Astrocyte (in vitro differentiated cells and primary cell): ENCODE data around the gene NUMA1.

Source experiments
- EZH2 ChIP-seq: IDR thresholded peaks from 2 replicates; pipeline ENCODE4 v1.6.1; 2012; ENCODE audit warnings: mild to moderate bottlenecking, low read length, inconsistent platforms; ENCODE audit not compliant: insufficient read depth
- TF ChIP-seq, protein P1 (sequence below): IDR thresholded peaks from 2 replicates; pipeline ENCODE4 v1.5.1; 2011; ENCODE audit warnings: low read depth, mild to moderate bottlenecking, inconsistent platforms, low read length, moderate library complexity; ENCODE audit not compliant: insufficient read depth

DNA sequence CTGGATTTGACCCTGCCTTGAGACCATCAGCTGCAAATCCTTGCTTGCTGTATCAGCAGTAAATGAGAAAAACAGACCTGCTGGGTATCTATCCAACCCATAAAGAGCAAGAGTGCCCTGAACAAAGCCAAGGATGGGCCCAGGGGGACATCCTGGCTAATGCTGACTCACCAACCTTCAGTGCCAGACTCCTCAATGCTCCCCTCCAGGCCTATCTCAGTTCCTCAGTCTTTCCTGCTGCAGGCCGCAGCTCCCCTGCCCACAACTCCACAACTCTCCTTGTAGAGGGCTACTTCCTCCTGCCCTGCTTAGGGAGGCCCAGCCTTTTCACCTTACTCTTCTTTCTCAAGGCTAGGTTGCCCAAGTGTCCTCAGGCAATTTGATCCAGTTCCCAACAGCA is 20.1 kb upstream of the NUMA1 start:
- TF ChIP-seq, protein P1, sequence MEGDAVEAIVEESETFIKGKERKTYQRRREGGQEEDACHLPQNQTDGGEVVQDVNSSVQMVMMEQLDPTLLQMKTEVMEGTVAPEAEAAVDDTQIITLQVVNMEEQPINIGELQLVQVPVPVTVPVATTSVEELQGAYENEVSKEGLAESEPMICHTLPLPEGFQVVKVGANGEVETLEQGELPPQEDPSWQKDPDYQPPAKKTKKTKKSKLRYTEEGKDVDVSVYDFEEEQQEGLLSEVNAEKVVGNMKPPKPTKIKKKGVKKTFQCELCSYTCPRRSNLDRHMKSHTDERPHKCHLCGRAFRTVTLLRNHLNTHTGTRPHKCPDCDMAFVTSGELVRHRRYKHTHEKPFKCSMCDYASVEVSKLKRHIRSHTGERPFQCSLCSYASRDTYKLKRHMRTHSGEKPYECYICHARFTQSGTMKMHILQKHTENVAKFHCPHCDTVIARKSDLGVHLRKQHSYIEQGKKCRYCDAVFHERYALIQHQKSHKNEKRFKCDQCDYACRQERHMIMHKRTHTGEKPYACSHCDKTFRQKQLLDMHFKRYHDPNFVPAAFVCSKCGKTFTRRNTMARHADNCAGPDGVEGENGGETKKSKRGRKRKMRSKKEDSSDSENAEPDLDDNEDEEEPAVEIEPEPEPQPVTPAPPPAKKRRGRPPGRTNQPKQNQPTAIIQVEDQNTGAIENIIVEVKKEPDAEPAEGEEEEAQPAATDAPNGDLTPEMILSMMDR, result no peak
- no peak for TF ChIP-seq EZH2
